ENCODE results near the gene COPA.

The COPA gene

DNA sequence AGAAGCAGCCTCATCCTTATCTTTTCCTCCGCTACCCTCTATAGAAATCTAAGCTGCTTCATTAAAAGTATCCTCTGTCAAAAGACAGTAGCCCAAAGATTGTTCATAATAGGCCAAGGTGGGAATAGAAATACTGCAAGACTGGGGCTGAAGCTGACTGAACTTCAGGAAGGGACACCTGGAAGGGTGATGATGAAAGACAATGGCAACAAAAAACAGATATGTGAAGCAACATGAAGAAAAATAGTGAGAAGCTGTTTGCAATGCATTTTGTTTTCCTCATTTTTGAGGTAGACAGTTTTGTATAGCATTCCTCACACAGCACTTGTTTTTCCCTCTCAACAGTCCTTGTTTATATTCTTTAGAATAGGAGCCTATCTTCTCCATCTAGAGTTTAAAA, 97.6 kb downstream of the COPA start:
- no peaks in the 10 kb centered on the region for H3K9me3 ChIP-seq
- no peak for DNase-seq
- no peak overlapping the region for H3K4me3 ChIP-seq (ENCODE audit: low read depth, low read length)
- H3K4me1 ChIP-seq = peaks cover 2% of the 10 kb centered on the region; the same call in 1 of the 2 replicates
- no peaks in the 10 kb centered on the region for H3K27me3 ChIP-seq
- peaks cover 11% of the 10 kb centered on the region for H3K36me3 ChIP-seq
- no peak for TF ChIP-seq CTCF (IDR thresholded peaks at IDR 0.05; ENCODE audit: low read depth, low read length)

DNA sequence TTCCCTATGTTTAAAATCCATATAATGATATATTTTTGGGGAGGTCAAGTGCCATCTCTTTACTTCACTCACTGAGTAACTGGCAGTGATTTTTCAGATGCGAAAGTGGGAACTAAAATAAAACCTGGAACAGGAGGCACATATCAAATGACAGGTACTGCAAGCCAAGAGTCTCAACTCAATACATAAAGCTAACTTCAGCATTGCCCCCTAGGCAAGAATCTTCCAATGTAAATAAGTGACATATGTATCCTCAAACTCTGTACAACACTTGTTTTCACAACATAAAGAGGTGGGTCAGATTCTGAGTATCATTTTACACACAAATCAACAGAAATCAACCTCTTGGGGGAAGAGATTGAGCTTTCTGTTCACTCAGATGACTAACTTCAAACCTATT, 98.8 kb downstream of the COPA start:
- Histone ChIP-seq H3K4me1 (peaks cover 2% of the 10 kb centered on the region; the same call in 1 of the 2 replicates), H3K9me3 (no peaks in the 10 kb centered on the region), H3K27me3 (no peaks in the 10 kb centered on the region), H3K4me3 (ENCODE audit: low read depth, low read length) (no peak overlapping the region), H3K36me3 (peaks cover 24% of the 10 kb centered on the region)
- DNase-seq = no peak
- no peak for TF ChIP-seq CTCF (IDR thresholded peaks at IDR 0.05; ENCODE audit: low read depth, low read length)

DNA sequence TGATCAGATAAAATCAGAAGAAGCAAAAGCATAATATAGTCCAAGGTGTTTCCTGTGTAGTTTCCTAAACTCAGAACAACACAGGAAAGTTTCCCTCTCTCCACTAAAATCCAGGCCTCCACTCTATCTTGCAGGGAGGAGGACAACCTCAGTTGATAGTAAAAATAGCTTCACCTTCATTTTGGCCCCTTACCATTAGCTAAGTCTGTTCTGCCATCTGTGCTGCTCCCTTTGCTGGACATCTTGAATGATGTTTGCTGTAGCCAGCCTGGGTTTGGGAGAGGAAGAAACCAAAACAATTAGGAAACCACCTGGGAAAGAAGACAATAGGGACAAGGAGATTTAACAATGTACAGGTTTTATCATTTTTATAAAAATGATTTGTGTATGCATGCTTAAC, 99.3 kb downstream of the COPA start:
- H3K9me3 ChIP-seq = no peaks in the 10 kb centered on the region
- no peak for DNase-seq
- no peak for TF ChIP-seq CTCF (IDR thresholded peaks at IDR 0.05; ENCODE audit: low read depth, low read length)
- peaks cover 28% of the 10 kb centered on the region for H3K36me3 ChIP-seq
- no peaks in the 10 kb centered on the region for H3K27me3 ChIP-seq
- peaks cover 2% of the 10 kb centered on the region; the same call in 1 of the 2 replicates for H3K4me1 ChIP-seq
- no peak overlapping the region for H3K4me3 ChIP-seq (ENCODE audit: low read depth, low read length)

- no peak for DNase-seq
- no peaks in the 10 kb centered on the region for H3K27me3 ChIP-seq
- H3K4me3 ChIP-seq (ENCODE audit: low read depth, low read length) = no peak overlapping the region
- no peak for TF ChIP-seq CTCF (IDR thresholded peaks at IDR 0.05; ENCODE audit: low read depth, low read length)
- H3K4me1 ChIP-seq = no peaks in the 10 kb centered on the region
- H3K36me3 ChIP-seq = peaks cover 63% of the 10 kb centered on the region
- H3K9me3 ChIP-seq = no peaks in the 10 kb centered on the region
These were observed 103.3 kb downstream of the COPA start for GRCh38 chr1:160239582-160240299.

Measured in BE2C (cell line).